Measurements from ENCODE around the gene HIC2.
"Not testable (repeated sequence)": the region's sequence is repeated elsewhere in the genome, so short reads cannot be mapped to it uniquely, and the experiment has no call there.

DNA sequence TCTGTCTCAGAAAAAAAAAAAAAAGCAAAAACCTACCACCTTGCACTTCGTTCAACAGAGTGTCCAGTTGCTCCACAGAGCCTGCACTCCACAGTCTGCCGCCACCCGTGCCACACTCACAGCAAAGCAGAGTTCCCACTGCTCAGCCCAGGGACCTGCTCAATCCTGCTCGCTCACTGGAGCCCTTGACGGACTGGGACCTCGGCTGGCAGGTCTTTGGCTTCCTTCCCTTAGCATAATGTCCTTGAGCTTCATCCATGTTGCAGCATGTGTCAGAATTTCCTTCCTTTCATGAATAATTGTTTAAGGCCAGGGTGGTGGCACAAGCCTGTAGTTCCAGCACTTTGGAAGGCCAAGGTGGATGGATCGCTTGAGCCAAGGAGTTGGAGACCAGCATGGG is 22.6 kb upstream of the HIC2 start:
- TF ChIP-seq, protein P1, sequence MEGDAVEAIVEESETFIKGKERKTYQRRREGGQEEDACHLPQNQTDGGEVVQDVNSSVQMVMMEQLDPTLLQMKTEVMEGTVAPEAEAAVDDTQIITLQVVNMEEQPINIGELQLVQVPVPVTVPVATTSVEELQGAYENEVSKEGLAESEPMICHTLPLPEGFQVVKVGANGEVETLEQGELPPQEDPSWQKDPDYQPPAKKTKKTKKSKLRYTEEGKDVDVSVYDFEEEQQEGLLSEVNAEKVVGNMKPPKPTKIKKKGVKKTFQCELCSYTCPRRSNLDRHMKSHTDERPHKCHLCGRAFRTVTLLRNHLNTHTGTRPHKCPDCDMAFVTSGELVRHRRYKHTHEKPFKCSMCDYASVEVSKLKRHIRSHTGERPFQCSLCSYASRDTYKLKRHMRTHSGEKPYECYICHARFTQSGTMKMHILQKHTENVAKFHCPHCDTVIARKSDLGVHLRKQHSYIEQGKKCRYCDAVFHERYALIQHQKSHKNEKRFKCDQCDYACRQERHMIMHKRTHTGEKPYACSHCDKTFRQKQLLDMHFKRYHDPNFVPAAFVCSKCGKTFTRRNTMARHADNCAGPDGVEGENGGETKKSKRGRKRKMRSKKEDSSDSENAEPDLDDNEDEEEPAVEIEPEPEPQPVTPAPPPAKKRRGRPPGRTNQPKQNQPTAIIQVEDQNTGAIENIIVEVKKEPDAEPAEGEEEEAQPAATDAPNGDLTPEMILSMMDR (conservative IDR thresholded peaks at IDR 0.05) = not testable (repeated sequence)
- TF ChIP-seq ZFX (IDR thresholded peaks at IDR 0.05) = not testable (repeated sequence)
